RWPE2 (cell line): ENCODE results near the gene FAM228B.

ENCODE experiments used
- ATAC-seq: fragments of 200-7000 bp; cut with Tn5 transposase; 3 replicates; pipeline ENCODE4 v1.9.1; 2021; ENCODE audit warnings: low read depth
- DNase-seq: peaks from one replicate; pipeline ENCODE4 v3.0.0-alpha.2; 2020; ENCODE audit warnings: low spot score
- H3K27ac ChIP-seq: fragments of 450-650 bp; 2 replicates; pipeline ENCODE4 v1.5.1; 2017; ENCODE audit warnings: mild to moderate bottlenecking; ENCODE audit not compliant: poor library complexity, severe bottlenecking
- H3K27me3 ChIP-seq: fragments of 250-450 bp; sonication (Bioruptor Pico); 2 replicates; pipeline ENCODE4 v1.5.1; 2021; ENCODE audit warnings: mild to moderate bottlenecking, moderate library complexity; ENCODE audit not compliant: insufficient read depth, poor library complexity, severe bottlenecking
- H3K36me3 ChIP-seq: fragments of 250-450 bp; sonication (Bioruptor Pico); 2 replicates; pipeline ENCODE4 v1.5.1; 2020; ENCODE audit warnings: low read depth, mild to moderate bottlenecking, moderate library complexity
- H3K4me1 ChIP-seq: fragments of 250-450 bp; sonication (Bioruptor Pico); 2 replicates; pipeline ENCODE4 v1.5.1; 2021; ENCODE audit warnings: mild to moderate bottlenecking, moderate library complexity; ENCODE audit not compliant: insufficient read depth, poor library complexity, severe bottlenecking
- H3K4me3 ChIP-seq: fragments of 250-450 bp; sonication (Bioruptor Pico); 2 replicates; pipeline ENCODE4 v1.5.1; 2021; ENCODE audit warnings: mild to moderate bottlenecking, moderate library complexity; ENCODE audit not compliant: severe bottlenecking
- H3K9me3 ChIP-seq: fragments of 250-450 bp; sonication (Bioruptor Pico); 2 replicates; pipeline ENCODE4 v1.5.1; 2021; ENCODE audit warnings: mild to moderate bottlenecking, moderate library complexity; ENCODE audit not compliant: severe bottlenecking
- CTCF ChIP-seq: fragments of 450-650 bp; IDR thresholded peaks from one replicate; pipeline ENCODE4 v1.5.1; 2017; ENCODE audit warnings: mild to moderate bottlenecking, moderate library complexity; ENCODE audit not compliant: poor library complexity, severe bottlenecking

Gene FAM228B

GRCh38 chr2:24211408-24211807 lies 88.1 kb downstream of the FAM228B start:
- Histone ChIP-seq H3K4me1 (no peaks in the 10 kb centered on the region), H3K27ac (no peak overlapping the region), H3K36me3 (peaks cover 5% of the 10 kb centered on the region), H3K27me3 (no peaks in the 10 kb centered on the region), H3K9me3 (no peaks in the 10 kb centered on the region), H3K4me3 (no peak overlapping the region)
- no peak for DNase-seq
- ATAC-seq: no peak
- TF ChIP-seq CTCF: no peak

- H3K4me3 ChIP-seq: no peak overlapping the region
- no peak for ATAC-seq
- no peaks in the 10 kb centered on the region for H3K4me1 ChIP-seq
- H3K27me3 ChIP-seq: no peaks in the 10 kb centered on the region
- no peak overlapping the region for H3K27ac ChIP-seq
- TF ChIP-seq CTCF: no peak
- H3K36me3 ChIP-seq: peaks cover 5% of the 10 kb centered on the region
- no peak for DNase-seq
- no peaks in the 10 kb centered on the region for H3K9me3 ChIP-seq
These were observed 91.6 kb downstream of the FAM228B start for GRCh38 chr2:24214880-24215279.
